ENCODE measurements around the gene ETNK2. TPM values are rescaled to one million over a fixed set of nuclear protein-coding genes. Genes with fewer than 3 reads are reported as not detected.

ETNK2 gene
- total RNA-seq, 4 donors from 2014 or later, result 12.4 to 77.8 (median 32.6) TPM

- TF ChIP-seq CTCF (IDR thresholded peaks at IDR 0.05; ENCODE audit: low read depth), result no peak
Observed at GRCh38 chr1:204136814-204137213, 15.0 kb downstream of the ETNK2 start.

GRCh38 chr1:204134103-204134502, 17.7 kb downstream of the ETNK2 start:
- TF ChIP-seq CTCF (IDR thresholded peaks at IDR 0.05; ENCODE audit: low read depth), result no peak

DNA sequence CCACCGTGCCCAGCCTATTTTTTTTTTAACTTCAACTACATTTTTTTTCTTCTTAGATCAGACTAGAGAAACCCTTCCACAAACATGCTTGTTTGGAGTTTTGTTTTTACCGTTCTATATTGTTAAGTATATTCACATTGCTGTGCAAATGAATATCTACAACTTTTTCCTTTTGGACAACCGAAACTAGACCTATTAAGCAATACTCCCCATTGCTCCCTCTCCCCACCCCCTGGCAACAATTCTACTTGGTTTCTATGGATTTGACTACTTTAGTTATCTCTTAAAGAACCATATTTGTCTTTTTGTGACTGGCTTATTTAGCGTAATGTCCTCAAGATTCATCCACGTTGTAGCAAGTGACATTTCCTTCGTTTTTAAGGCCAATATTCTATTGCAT, 19.1 kb downstream of the ETNK2 start:
- TF ChIP-seq CTCF (IDR thresholded peaks at IDR 0.05; ENCODE audit: low read depth), result no peak

DNA sequence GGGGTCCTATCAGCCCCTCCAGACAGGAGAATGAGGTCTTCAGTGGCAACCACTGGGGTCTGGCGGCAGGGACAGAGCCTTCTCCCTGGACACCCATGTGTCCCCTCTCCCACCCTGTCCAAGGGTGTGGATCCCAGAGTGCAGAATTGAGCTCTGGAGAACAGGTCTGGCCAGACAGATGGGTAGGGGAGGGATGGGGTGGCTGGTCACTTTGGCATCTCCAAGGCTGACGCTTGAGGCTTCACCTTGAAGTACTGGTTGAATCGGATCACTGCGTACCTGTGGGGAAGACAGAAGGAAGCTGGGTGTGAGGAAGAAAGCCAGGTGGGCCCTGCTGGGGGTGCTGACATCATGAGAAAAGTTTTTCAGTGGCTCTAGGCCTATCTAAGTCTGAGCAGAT, 19.9 kb downstream of the ETNK2 start:
- no peak for TF ChIP-seq CTCF (IDR thresholded peaks at IDR 0.05; ENCODE audit: low read depth)

DNA sequence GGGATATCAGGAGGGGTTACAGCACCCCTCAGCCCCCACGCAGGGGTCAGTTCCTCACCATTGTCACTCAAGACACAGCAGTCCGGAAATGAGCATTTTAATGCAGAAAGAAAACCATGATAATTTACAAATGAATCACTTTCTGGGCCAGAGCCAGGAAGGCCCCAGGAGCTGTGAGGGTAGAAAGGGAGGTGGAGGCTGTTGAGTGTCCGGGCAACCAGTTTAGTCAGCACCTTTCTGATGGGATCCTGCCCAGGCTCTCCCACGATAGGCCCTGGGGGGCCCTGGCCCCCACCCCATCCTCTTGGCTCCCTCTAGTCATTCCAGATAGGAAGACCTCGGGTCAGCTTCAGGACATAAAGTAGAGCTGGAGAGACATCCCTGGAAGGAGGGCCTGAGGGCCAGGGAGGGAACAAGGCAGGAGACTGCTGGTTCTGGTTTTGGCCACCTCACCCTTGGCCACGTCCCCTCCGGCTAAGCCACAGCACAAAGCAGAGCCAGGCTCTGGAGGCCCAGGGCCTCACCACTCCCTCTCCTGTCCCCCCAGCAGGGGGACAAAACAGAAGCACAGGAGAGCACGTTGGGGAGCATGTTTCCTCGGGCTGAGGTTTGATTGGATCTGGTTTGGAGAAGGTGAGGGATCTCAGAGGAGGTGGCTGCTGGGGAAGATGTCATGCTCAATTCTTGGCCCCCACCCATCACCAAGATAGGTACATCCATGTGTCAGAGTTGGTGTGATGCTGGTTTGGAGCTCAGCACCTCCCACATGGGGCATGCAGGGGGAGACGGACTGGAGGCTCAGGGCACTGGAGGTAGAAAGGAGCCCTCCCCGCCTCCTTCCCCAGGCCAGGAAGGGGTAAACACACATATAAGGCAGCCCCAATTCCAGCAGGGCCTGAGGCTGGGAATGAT, 20.6 kb downstream of the ETNK2 start:
- no peak for TF ChIP-seq CTCF (IDR thresholded peaks at IDR 0.05; ENCODE audit: low read depth)

DNA sequence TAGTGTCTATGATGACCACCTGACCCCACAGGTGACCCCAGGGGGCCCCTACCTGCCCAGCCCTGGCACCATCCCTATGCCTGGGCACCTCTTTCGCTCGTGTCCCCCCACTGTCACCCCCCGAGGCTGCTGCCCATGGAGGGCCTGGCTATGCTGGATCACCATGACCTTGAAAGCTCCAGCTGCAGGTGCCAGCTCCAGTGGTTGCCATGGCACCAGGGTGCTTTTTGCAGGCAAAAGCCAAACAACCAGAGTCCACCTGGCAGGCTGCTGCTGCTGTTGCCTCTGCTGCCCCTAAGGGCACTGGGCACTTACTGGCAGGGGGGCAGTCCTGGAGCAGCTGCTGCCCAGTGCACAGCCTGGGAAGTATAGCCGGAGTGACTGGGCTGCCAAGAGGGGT, 21.7 kb downstream of the ETNK2 start:
- no peak for TF ChIP-seq CTCF (IDR thresholded peaks at IDR 0.05; ENCODE audit: low read depth)

DNA sequence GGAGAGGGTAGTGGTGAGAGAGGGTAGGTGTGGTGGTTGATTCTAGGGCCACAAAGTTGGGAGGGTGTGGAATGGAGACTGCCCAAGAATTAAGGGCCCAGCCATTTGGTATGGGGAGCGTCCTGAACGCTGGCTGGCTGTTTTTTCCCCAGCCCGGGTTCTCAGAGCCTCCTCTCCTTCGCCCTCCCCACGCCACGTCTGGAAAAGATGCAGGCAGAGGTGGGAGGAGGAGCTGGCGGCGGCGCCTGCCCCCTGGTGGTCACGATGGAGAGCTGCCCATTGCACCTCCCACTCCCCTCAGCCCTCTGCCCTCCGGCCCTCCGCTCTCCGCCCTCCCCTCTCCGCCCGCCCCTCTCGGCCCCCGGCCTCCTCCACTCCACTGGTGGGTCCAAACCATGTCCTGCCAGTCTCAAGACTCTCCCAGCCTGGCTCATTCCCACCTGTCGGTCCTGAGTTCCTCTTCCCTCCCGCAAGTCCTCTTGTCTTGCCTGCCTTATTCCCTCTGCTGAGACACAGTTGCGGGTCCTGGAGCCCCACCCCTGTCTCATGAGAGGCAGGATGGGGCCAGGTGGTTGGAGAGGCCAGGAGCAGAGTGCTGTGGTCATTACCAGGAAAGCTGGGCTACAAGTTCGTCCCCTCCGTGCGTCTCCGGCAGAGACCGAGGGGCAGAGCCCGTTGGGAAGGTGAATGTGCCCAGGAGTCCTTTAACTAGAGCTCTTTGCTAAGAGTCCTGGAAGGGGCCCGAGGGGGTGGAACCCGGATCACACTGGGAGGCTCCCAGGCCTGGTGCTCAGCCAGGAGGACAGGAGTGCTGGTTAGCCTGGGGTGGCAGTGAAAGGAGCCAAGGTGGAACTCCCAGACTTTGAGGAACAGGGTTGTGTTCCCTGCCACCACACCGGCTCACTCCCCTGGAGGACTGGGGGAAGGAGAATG, 22.6 kb downstream of the ETNK2 start:
- TF ChIP-seq CTCF (IDR thresholded peaks at IDR 0.05; ENCODE audit: low read depth), result no peak
